ENCODE results near the gene GCM1. TPM values are rescaled to one million over a fixed set of nuclear protein-coding genes. Genes with fewer than 3 reads are reported as not detected.

The GCM1 gene
- total and polyA plus RNA-seq, 9 of the 15 experiments (the other 6 are each of a cell fraction or from before 2014, with no cell fraction given): not detected

GRCh38 chr6:53124131-53124800, 24.4 kb downstream of the GCM1 start:
- H3K4me1 ChIP-seq (replicated peaks in 1 of 2; ENCODE audit: control insufficient read depth in 2 of 2, insufficient read depth in 2 of 2, low read length in 2 of 2): no peaks in the 10 kb centered on the region
- in situ Hi-C loops (cut with MboI) (no loop called here), intact Hi-C loops (cut with micrococcal nuclease) (no loop called here)
- no peak overlapping the region for H3K4me2 ChIP-seq (ENCODE audit: insufficient read depth, low read length)
- POLR2A ChIA-PET: interaction anchor here (0.5 kb wide), 1 partner anchor 194 kb away, joined by 3 read pairs; no protein-coding TSS in a partner anchor
- peaks cover 2% of the 10 kb centered on the region for H3K9me1 ChIP-seq (ENCODE audit: control insufficient read depth, insufficient read depth, low read length)
- FAIRE-seq (no peak), DNase-seq (ENCODE audit: extremely low read depth in 1 of 4, low spot score in 3 of 4) (no peak), ATAC-seq (no peak)
- peaks cover 8 to 22% of the 10 kb centered on the region in 2 experiments; a peak in 3 of 5 replicates for H3K27me3 ChIP-seq (ENCODE audit: control insufficient read depth in 2 of 2, insufficient read depth in 2 of 2, low read length in 2 of 2)
- no peak for TF ChIP-seq PHF8 (IDR thresholded peaks at IDR 0.05; ENCODE audit: borderline replicate concordance, low read length)
- no peak for TF ChIP-seq CREB1 (IDR thresholded peaks at IDR 0.05)
- no peak for TF ChIP-seq CREB1 (CRISPR knock-in tag; IDR thresholded peaks at IDR 0.05)
- TF ChIP-seq TFAM (CRISPR knock-in tag; conservative IDR thresholded peaks at IDR 0.05): no peak
- TF ChIP-seq PCBP2 (IDR thresholded peaks at IDR 0.05; ENCODE audit: low read depth, low read length, poor library complexity, severe bottlenecking): no peak
- no peak for TF ChIP-seq CBFB (CRISPR knock-in tag; IDR thresholded peaks at IDR 0.05)
- H3K9me3 ChIP-seq (replicated peaks; ENCODE audit: control insufficient read depth, insufficient read depth, low read depth, low read length): no peaks in the 10 kb centered on the region
- H2AFZ ChIP-seq (ENCODE audit: low read depth, low read length): no peak overlapping the region
- H3K4me3 ChIP-seq: no peak overlapping the region
- H3K36me3 ChIP-seq (ENCODE audit: control insufficient read depth, insufficient read depth, low read length): no peaks in the 10 kb centered on the region
- H3K9ac ChIP-seq (ENCODE audit: insufficient read depth in 1 of 2, low read depth in 2 of 2, low read length in 2 of 2): no peak overlapping the region
- 0 out of 2 replicates have a peak, but pooled peaks cover 4% of the 10 kb centered on the region for H4K20me1 ChIP-seq (replicated peaks; ENCODE audit: control insufficient read depth, insufficient read depth, low read length)
- H3K79me2 ChIP-seq (ENCODE audit: control insufficient read depth, insufficient read depth, low read length): no peaks in the 10 kb centered on the region
- 22% methylated on average over 10 of the region's 10 CpGs for WGBS (ENCODE audit: insufficient coverage, low coverage, missing lambda C conversion rate)
- H3K27ac ChIP-seq (ENCODE audit: extremely low read depth, low read depth, low read length): no peak overlapping the region
- BruUV-seq (replicated peaks): no TSS peak
- CTCF ChIA-PET (ENCODE audit: low intra/inter-chr PET ratio): no interaction called here
